CD14-positive monocyte (primary cell): ENCODE measurements around the gene NUFIP2. TPM values are rescaled to one million over a fixed set of nuclear protein-coding genes. Genes with fewer than 3 reads are reported as not detected.

ENCODE experiments used
- DNase-seq, 3 donors: peaks; one replicate each; pipeline ENCODE4 v3.0.0-alpha.2; 2011 to 2022
- H2AFZ ChIP-seq: 2 replicates; pipeline ENCODE4 v1.6.0; 2012; ENCODE audit warnings: mild to moderate bottlenecking, low read depth, low read length, inconsistent platforms; ENCODE audit not compliant: insufficient read depth, poor library complexity, severe bottlenecking
- H3K27ac ChIP-seq, 2 donors: 1 replicate in 1 of 2; 2 replicates in 1 of 2; pipeline ENCODE4 v1.5.1; 2012 to 2013; ENCODE audit warnings: low read length in 2 of 2, control low read depth in 1 of 2, inconsistent platforms in 1 of 2, low read depth in 1 of 2, mild to moderate bottlenecking in 1 of 2
- H3K27me3 ChIP-seq, 2 donors: one replicate each; pipeline versions ENCODE4 v1.6.0 to v1.6.1; 2011 to 2013; ENCODE audit warnings: low read length in 2 of 2; ENCODE audit not compliant: control insufficient read depth in 2 of 2, insufficient read depth in 2 of 2
- H3K36me3 ChIP-seq, 2 donors: replicated peaks in 1 of 2; 1 replicate in 1 of 2; 2 replicates in 1 of 2; pipeline versions ENCODE4 v1.5.1 to v1.6.1; 2012 to 2013; ENCODE audit warnings: low read length in 2 of 2, control low read depth in 1 of 2, inconsistent platforms in 1 of 2, mild to moderate bottlenecking in 1 of 2; ENCODE audit not compliant: insufficient read depth in 2 of 2, control insufficient read depth in 1 of 2
- H3K4me1 ChIP-seq, 2 donors: 1 replicate in 1 of 2; 2 replicates in 1 of 2; pipeline versions ENCODE4 v1.5.1 to v1.6.1; 2012 to 2013; ENCODE audit warnings: low read length in 2 of 2, control low read depth in 1 of 2, inconsistent platforms in 1 of 2, mild to moderate bottlenecking in 1 of 2, moderate library complexity in 1 of 2; ENCODE audit not compliant: insufficient read depth in 2 of 2, control insufficient read depth in 1 of 2
- H3K4me2 ChIP-seq: replicated peaks from 2 replicates; pipeline ENCODE3; 2012; ENCODE audit warnings: low read length, moderate library complexity, mild to moderate bottlenecking; ENCODE audit not compliant: poor library complexity, severe bottlenecking; ENCODE audit errors: extremely low read depth
- H3K4me3 ChIP-seq, 3 experiments: fragments of 200-600 bp in 1 of 3; sonication (generic) in 1 of 3; replicated peaks in 1 of 3; 1 replicate in 2 of 3; 2 replicates in 1 of 3; pipeline ENCODE4 v1.5.1; 2011 to 2013; ENCODE audit warnings: low read length in 3 of 3, mild to moderate bottlenecking in 3 of 3, control low read depth in 2 of 3, low read depth in 2 of 3, inconsistent platforms in 1 of 3, moderate library complexity in 1 of 3
- H3K79me2 ChIP-seq: 2 replicates; pipeline ENCODE4 v1.6.0; 2012; ENCODE audit warnings: mild to moderate bottlenecking, control low read depth, inconsistent platforms, low read length, moderate library complexity; ENCODE audit not compliant: insufficient read depth
- H3K9ac ChIP-seq: 2 replicates; pipeline ENCODE4 v1.6.0; 2017; ENCODE audit warnings: low read length, mild to moderate bottlenecking; ENCODE audit not compliant: insufficient read depth, poor library complexity, severe bottlenecking
- H3K9me3 ChIP-seq, 2 donors: replicated peaks in 1 of 2; 1 replicate in 1 of 2; 2 replicates in 1 of 2; pipeline versions ENCODE4 v1.5.1 to v1.6.1; 2012 to 2013; ENCODE audit warnings: low read length in 2 of 2, control low read depth in 1 of 2; ENCODE audit not compliant: control insufficient read depth in 1 of 2, insufficient read depth in 1 of 2
- H4K20me1 ChIP-seq: 2 replicates; pipeline ENCODE4 v1.6.0; 2012; ENCODE audit warnings: mild to moderate bottlenecking, low read length, control low read depth, moderate library complexity; ENCODE audit not compliant: insufficient read depth
- H3K27ac Mint-ChIP-seq, 7 donors: one replicate each; pipeline ENCODE4 v1.8.0; 2020; ENCODE audit warnings: mild to moderate bottlenecking in 7 of 7, mixed read lengths in 7 of 7, moderate library complexity in 6 of 7, inconsistent platforms in 2 of 7
- H3K27me3 Mint-ChIP-seq, 3 donors: one replicate each; pipeline ENCODE4 v1.8.0; 2021 to 2022; ENCODE audit warnings: low read depth in 3 of 3, mild to moderate bottlenecking in 3 of 3, mixed read lengths in 3 of 3, moderate library complexity in 3 of 3, inconsistent platforms in 1 of 3
- H3K36me3 Mint-ChIP-seq, 2 donors: one replicate each; pipeline ENCODE4 v1.8.0; 2020; ENCODE audit warnings: mixed read lengths in 2 of 2, inconsistent platforms in 1 of 2, mild to moderate bottlenecking in 1 of 2
- H3K4me1 Mint-ChIP-seq: one replicate; pipeline ENCODE4 v1.8.0; 2020; ENCODE audit warnings: mild to moderate bottlenecking, mixed read lengths
- H3K4me3 Mint-ChIP-seq, 2 donors: one replicate each; pipeline ENCODE4 v1.8.0; 2020; ENCODE audit warnings: mild to moderate bottlenecking in 2 of 2, mixed read lengths in 2 of 2, moderate library complexity in 1 of 2
- H3K9me3 Mint-ChIP-seq, 7 donors: one replicate each; pipeline ENCODE4 v1.8.0; 2020 to 2022; ENCODE audit warnings: mixed read lengths in 7 of 7, mild to moderate bottlenecking in 6 of 7, moderate library complexity in 6 of 7, inconsistent platforms in 2 of 7
- WGBS: methylation state at CpG from one replicate; pipeline ENCODE4 v1.1.5; 2013; ENCODE audit warnings: missing lambda C conversion rate; ENCODE audit not compliant: insufficient coverage; 5-methylcytosine and 5-hydroxymethylcytosine counted together
- intact Hi-C, 2 donors: fragments of 100-400 bp; cut with micrococcal nuclease; formaldehyde crosslinking; loops; one replicate each; pipeline versions ENCODE4 v1.15.0 to v1.15.1; 2023
- polyA plus RNA-seq, 3 donors: library from polyadenylated mRNA; depleted of rRNA in 1 of 3; unstranded in 2 of 3; stranded (reverse) in 1 of 3; fragments of 300-500 nt in 2 of 3; fragments of >200 nt in 1 of 3; fragmentation: Illumina TruSeq in 2 of 3; gene quantifications; 1 replicate in 2 of 3; 2 replicates in 1 of 3; pipeline ENCODE4 v1.2.3, GENCODE V29; 2012 to 2021
- TF ChIP-seq, protein P1 (sequence below): fragments of 200-600 bp; IDR thresholded peaks from one replicate; pipeline ENCODE4 v1.8.0; 2022; ENCODE audit warnings: antibody characterized with exemption, mild to moderate bottlenecking

Gene NUFIP2
- polyA plus RNA-seq, 3 donors, result 8.7 to 25.1 (median 13.7) TPM

- intact Hi-C loops, result no loop called here
Measured at GRCh38 chr17:29322363-29322762, 28.4 kb upstream of the NUFIP2 start.

DNA sequence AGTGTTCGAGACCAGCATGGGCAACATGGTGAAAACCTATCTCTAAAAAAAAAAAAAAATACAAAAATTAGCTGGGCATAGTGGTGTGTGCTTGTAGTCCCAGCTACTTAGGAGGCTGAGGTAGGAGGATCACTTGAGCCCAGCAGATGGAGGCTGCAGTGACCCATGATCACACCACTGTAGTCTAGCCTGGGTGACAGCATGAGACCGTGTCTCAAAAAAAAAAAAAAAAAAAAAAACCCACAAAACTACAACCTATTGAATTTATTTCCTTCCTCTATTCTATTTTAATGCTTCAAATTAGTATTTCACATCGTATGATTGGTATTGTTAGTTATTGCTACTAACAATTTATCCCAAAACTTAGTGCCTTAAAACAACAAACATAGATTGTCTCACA is 9.4 kb upstream of the NUFIP2 start:
- intact Hi-C loops, result no loop called here
- H2AFZ ChIP-seq, result no peak overlapping the region
- H3K27ac Mint-ChIP-seq, result peak overlapping the region in 1 of 7 donors; percentile 50

More at GRCh38 chr17:29322363-29322762, 28.4 kb upstream of the NUFIP2 start:
- Mint-ChIP-seq H3K27ac (no peak overlapping the region), H3K9me3 (no peaks in the 10 kb centered on the region), H3K27me3 (peaks cover 0 to 2% (median 0%) of the 10 kb centered on the region in 3 donors), H3K36me3 (no peaks in the 10 kb centered on the region), H3K4me3 (no peak overlapping the region), H3K4me1 (peaks cover 5% of the 10 kb centered on the region)
- H3K79me2 ChIP-seq, result no peaks in the 10 kb centered on the region
- no peaks in the 10 kb centered on the region for H3K36me3 ChIP-seq
- H4K20me1 ChIP-seq, result no peaks in the 10 kb centered on the region
- no peaks in the 10 kb centered on the region for H3K4me1 ChIP-seq
- no peak overlapping the region for H3K4me2 ChIP-seq
- no peak overlapping the region for H3K4me3 ChIP-seq
- TF ChIP-seq, protein P1, sequence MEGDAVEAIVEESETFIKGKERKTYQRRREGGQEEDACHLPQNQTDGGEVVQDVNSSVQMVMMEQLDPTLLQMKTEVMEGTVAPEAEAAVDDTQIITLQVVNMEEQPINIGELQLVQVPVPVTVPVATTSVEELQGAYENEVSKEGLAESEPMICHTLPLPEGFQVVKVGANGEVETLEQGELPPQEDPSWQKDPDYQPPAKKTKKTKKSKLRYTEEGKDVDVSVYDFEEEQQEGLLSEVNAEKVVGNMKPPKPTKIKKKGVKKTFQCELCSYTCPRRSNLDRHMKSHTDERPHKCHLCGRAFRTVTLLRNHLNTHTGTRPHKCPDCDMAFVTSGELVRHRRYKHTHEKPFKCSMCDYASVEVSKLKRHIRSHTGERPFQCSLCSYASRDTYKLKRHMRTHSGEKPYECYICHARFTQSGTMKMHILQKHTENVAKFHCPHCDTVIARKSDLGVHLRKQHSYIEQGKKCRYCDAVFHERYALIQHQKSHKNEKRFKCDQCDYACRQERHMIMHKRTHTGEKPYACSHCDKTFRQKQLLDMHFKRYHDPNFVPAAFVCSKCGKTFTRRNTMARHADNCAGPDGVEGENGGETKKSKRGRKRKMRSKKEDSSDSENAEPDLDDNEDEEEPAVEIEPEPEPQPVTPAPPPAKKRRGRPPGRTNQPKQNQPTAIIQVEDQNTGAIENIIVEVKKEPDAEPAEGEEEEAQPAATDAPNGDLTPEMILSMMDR, result no peak
- H2AFZ ChIP-seq, result no peak overlapping the region
- H3K9me3 ChIP-seq, result no peaks in the 10 kb centered on the region
- no peaks in the 10 kb centered on the region for H3K27me3 ChIP-seq
- no peak for DNase-seq
- no peak overlapping the region for H3K27ac ChIP-seq
- no peak overlapping the region for H3K9ac ChIP-seq
- no CpG with 5 or more reads among the region's 2 CpGs for WGBS

More for the DNA sequence above, 9.4 kb upstream of the NUFIP2 start:
- H3K27ac ChIP-seq, result no peak overlapping the region
- no peak overlapping the region for H3K4me2 ChIP-seq
- H3K4me3 Mint-ChIP-seq, result no peak overlapping the region
- peaks cover 10% of the 10 kb centered on the region for H3K4me1 Mint-ChIP-seq
- H3K27me3 Mint-ChIP-seq, result peaks cover 0 to 2% (median 2%) of the 10 kb centered on the region in 3 donors
- WGBS, result no CpG with 5 or more reads among the region's 3 CpGs
- no peak overlapping the region for H3K9ac ChIP-seq
- no peaks in the 10 kb centered on the region for H3K27me3 ChIP-seq
- no peaks in the 10 kb centered on the region for H3K9me3 Mint-ChIP-seq
- H4K20me1 ChIP-seq, result no peaks in the 10 kb centered on the region
- no peaks in the 10 kb centered on the region for H3K36me3 ChIP-seq
- H3K9me3 ChIP-seq, result no peaks in the 10 kb centered on the region
- H3K4me1 ChIP-seq, result no peaks in the 10 kb centered on the region
- no peak for DNase-seq
- H3K36me3 Mint-ChIP-seq, result no peaks in the 10 kb centered on the region
- no peak overlapping the region for H3K4me3 ChIP-seq
- TF ChIP-seq, protein P1, result no peak
- no peaks in the 10 kb centered on the region for H3K79me2 ChIP-seq
